Motor neuron (in vitro differentiated cells): Measurements from ENCODE around the gene MCU. TPM values are rescaled to one million over a fixed set of nuclear protein-coding genes. Genes with fewer than 3 reads are reported as not detected.
"Not testable (repeated sequence)": the region's sequence is repeated elsewhere in the genome, so short reads cannot be mapped to it uniquely, and the experiment has no call there.

Experiments
- ATAC-seq, 8 experiments: fragments of 200-7000 bp; cut with Tn5 transposase; replicated peaks in 6 of 8; 2 replicates each; pipeline ENCODE4 v1.8.0; 2021; ENCODE audit warnings: mild to moderate bottlenecking in 8 of 8, moderate library complexity in 8 of 8
- H3K27ac ChIP-seq, 2 donors: fragments of 250-450 bp; sonication (Bioruptor Pico); 2 replicates each; pipeline ENCODE4 v1.9.0; 2021; ENCODE audit warnings: antibody characterized with exemption in 2 of 2, mild to moderate bottlenecking in 2 of 2, moderate library complexity in 1 of 2
- H3K4me1 ChIP-seq, 2 donors: fragments of 250-450 bp; sonication (Bioruptor Pico); replicated peaks in 1 of 2; 2 replicates each; pipeline ENCODE4 v1.6.1; 2021; ENCODE audit warnings: antibody characterized with exemption in 2 of 2, mild to moderate bottlenecking in 2 of 2, moderate library complexity in 1 of 2
- H3K4me3 ChIP-seq, 5 donors: fragments of 250-450 bp; sonication (Bioruptor Pico); 2 replicates each; pipeline ENCODE4 v1.9.0; 2021; ENCODE audit warnings: antibody characterized with exemption in 5 of 5, mild to moderate bottlenecking in 5 of 5, moderate library complexity in 4 of 5
- WGBS, 10 experiments: fragments of 450-650 bp; shearing (Covaris generic); methylation state at CpG; one replicate each; pipeline ENCODE4 v1.0.0; 2022; 5-methylcytosine and 5-hydroxymethylcytosine counted together
- in situ Hi-C, 9 experiments: fragments of 400-800 bp; cut with MboI; loops; one replicate each; pipeline ENCODE4 v1.15.0; 2021; ENCODE audit warnings: low sequenced_read_pairs in 9 of 9, low pct_unique_long_range_greater_than_20kb in 2 of 9; ENCODE audit not compliant: unreplicated experiment in 9 of 9
- total RNA-seq, 8 experiments: library from RNA; unstranded; fragments of 300-600 nt; gene quantifications; 2 replicates each; pipeline versions ENCODE4 v1.2.3 to v1.2.4, GENCODE V29; 2022

Gene MCU
- total RNA-seq, 8 experiments from 2014 or later, result 10.5 to 26.8 (median 17.6) TPM

GRCh38 chr10:72663971-72664370 lies 28.0 kb upstream of the MCU start:
- H3K4me3 ChIP-seq, result no peak overlapping the region
- no peak overlapping the region for H3K27ac ChIP-seq
- H3K4me1 ChIP-seq, result no peaks in the 10 kb centered on the region
- in situ Hi-C loops, result no loop called here
- ATAC-seq, result no peak

- no peak overlapping the region for H3K27ac ChIP-seq
- peak in 3 of 8 experiments; percentile 27 to 93 (median 84) for ATAC-seq
- no peak overlapping the region for H3K4me3 ChIP-seq
- no peaks in the 10 kb centered on the region for H3K4me1 ChIP-seq
- in situ Hi-C loops, result no loop called here
- WGBS, 10 experiments, result 0 to 92% (median 74%) methylated on average over 1 to 4 of the region's 4 CpGs; no CpG with 5 or more reads in 4 of the 10 experiments
These were observed 26.0 kb upstream of the MCU start for GRCh38 chr10:72665925-72666324.

DNA sequence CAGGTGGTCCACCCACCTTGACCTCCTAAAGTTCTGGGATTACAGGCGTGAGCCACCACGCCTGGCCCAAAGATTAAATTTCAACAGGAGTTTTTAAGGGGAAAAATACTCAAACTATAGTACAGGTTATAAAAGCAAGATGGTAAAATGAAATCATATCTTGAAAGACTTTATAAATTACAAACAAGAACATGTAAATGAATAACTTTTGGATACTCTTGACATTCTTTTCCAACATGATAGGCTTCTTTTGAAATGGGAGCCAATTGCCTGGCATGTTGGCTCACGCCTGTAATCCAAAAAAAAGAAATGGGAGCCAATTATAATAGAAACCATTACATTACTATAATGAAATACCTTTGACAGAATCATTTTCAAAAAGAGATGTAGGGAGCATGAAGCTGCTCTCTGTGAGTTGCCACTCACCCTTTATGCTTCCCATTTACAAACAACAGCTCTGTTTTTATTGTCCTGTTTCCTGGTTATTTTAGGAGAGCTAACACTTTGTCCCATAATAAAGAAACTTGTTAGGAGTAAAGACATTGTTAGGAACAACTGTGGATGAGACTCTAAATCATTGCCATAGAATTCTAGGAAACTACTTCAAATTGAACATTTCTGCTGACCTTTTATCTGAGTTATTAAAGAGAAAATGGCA lies 24.6 kb upstream of the MCU start:
- Histone ChIP-seq H3K27ac (no peak overlapping the region), H3K4me1 (peaks cover 0 to under 1% of the 10 kb centered on the region in 2 donors), H3K4me3 (no peak overlapping the region)
- WGBS, 10 experiments, result 20 to 100% (median 96%) methylated on average over 1 to 3 of the region's 3 CpGs; no CpG with 5 or more reads in 3 of the 10 experiments
- ATAC-seq, result no peak
- in situ Hi-C loops, result no loop called here

- Histone ChIP-seq H3K27ac (no peak overlapping the region), H3K4me3 (no peak overlapping the region), H3K4me1 (peaks cover 0 to 6% of the 10 kb centered on the region in 2 donors)
- in situ Hi-C loops, result no loop called here
- WGBS, 10 experiments, result 78 to 100% (median 91%) methylated on average over 1 of the region's 1 CpG; no CpG with 5 or more reads in 2 of the 10 experiments
- no peak for ATAC-seq
These were observed 18.7 kb upstream of the MCU start for GRCh38 chr10:72673280-72673679.

DNA sequence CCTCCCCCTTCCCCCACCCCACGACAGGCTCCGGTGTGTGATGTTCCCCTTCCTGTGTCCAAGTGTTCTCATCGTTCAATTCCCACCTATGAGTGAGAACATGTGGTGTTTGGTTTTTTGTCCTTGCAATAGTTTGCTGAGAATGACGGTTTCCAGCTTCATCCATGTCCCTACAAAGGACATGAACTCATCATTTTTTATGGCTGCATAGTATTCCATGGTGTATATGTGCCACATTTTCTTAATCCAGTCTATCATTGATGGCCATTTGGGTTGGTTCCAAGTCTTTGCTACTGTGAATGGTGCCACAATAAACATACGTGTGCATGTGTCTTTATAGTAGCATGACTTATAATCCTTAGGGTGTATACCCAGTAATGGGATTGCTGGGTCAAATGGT lies 17.8 kb upstream of the MCU start:
- H3K27ac ChIP-seq, ATAC-seq, in situ Hi-C loops, H3K4me1 ChIP-seq, H3K4me3 ChIP-seq: not testable (repeated sequence)
- WGBS, 10 experiments, result no CpG with 5 or more reads among the region's 5 CpGs

GRCh38 chr10:72679838-72680241 lies 12.1 kb upstream of the MCU start:
- 80 to 100% (median 89%) methylated on average over 2 to 4 of the region's 4 CpGs; no CpG with 5 or more reads in 1 of the 10 experiments for WGBS, 10 experiments
- no peak overlapping the region for H3K27ac ChIP-seq
- in situ Hi-C loops, result loop anchor here in 1 of 9 experiments (25.0 kb wide), 2 partner anchors 318 to 382 kb away; partner anchors contain the start of gene DNAJB12
- H3K4me1 ChIP-seq, result peaks cover 0 to 3% of the 10 kb centered on the region in 2 donors
- no peak overlapping the region for H3K4me3 ChIP-seq
- ATAC-seq, result no peak

DNA sequence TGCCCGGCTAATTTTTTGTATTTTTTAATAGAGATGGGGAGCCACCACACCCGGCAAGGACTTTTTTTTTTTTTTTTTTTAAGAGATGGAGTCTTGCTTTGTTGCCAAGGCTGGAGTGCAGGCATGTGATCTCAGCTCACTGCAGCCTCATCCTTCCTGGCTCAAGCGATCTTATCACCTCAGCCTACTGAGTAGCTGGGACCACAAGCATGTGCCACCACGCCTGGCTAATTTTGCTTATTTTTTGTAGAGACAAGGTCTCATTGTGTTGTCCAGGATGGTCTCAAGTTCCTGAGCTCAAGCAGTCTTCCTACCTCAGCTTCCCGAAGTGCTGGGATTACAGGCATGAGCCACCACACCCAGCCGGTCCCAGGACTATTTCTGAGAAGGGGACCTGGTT lies 9.3 kb upstream of the MCU start:
- H3K4me1 ChIP-seq, result no peaks in the 10 kb centered on the region
- peak in 1 of 8 experiments; percentile 20 for ATAC-seq
- in situ Hi-C loops, result loop anchor here in 1 of 9 experiments (25.0 kb wide), 2 partner anchors 320 to 380 kb away; partner anchors contain the start of gene DNAJB12
- WGBS, 10 experiments, result 43 to 100% (median 79%) methylated on average over 1 to 5 of the region's 6 CpGs
- no peak overlapping the region for H3K4me3 ChIP-seq
- H3K27ac ChIP-seq, result no peak overlapping the region

GRCh38 chr10:72685264-72685921 lies 6.5 kb upstream of the MCU start:
- ATAC-seq, result no peak
- H3K27ac ChIP-seq, result no peak overlapping the region
- no peaks in the 10 kb centered on the region for H3K4me1 ChIP-seq
- WGBS, 10 experiments, result 72 to 100% (median 88%) methylated on average over 1 to 6 of the region's 7 CpGs; no CpG with 5 or more reads in 1 of the 10 experiments
- in situ Hi-C loops, result loop anchor here in 1 of 9 experiments (25.0 kb wide), 2 partner anchors 323 to 377 kb away; partner anchors contain the start of gene DNAJB12
- no peak overlapping the region for H3K4me3 ChIP-seq

DNA sequence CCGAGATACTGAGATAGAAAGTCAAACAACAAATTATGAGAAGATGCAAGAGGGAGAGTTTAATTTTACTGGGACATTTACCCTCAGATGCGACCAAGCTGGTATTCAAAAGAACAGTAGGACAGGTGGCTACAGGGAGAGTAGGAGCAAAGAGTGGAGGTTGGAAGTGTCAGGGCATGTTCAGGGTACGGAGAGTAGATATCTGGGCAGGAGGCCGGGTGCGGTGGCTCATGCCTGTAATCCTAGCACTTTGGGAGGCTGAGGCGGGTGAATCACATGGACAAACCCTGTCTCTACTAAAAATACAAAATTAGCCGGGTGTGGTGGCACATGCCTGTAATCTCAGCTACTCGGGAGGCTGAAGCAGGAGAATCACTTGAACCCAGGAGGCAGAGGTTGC lies 5.5 kb upstream of the MCU start:
- not testable (repeated sequence) for H3K27ac ChIP-seq, H3K4me3 ChIP-seq, H3K4me1 ChIP-seq, ATAC-seq
- in situ Hi-C loops, result loop anchor here in 1 of 9 experiments (25.0 kb wide), 2 partner anchors 324 to 376 kb away; partner anchors contain the start of gene DNAJB12
- 84 to 100% (median 90%) methylated on average over 1 to 8 of the region's 8 CpGs; no CpG with 5 or more reads in 1 of the 10 experiments for WGBS, 10 experiments

- in situ Hi-C loops, result loop anchor here in 1 of 9 experiments (25.0 kb wide), 2 partner anchors 325 to 375 kb away; partner anchors contain the start of gene DNAJB12
- Histone ChIP-seq H3K4me1 (no peaks in the 10 kb centered on the region), H3K4me3 (no peak overlapping the region), H3K27ac (no peak overlapping the region)
- WGBS, 10 experiments, result 74 to 100% (median 80%) methylated on average over 1 to 6 of the region's 6 CpGs; no CpG with 5 or more reads in 1 of the 10 experiments
- no peak for ATAC-seq
These were observed 4.9 kb upstream of the MCU start for GRCh38 chr10:72687035-72687434.

- in situ Hi-C loops, result loop anchor here in 1 of 9 experiments (25.0 kb wide), 2 partner anchors 326 to 374 kb away; partner anchors contain the start of gene DNAJB12
- peaks cover 1 to 3% of the 10 kb centered on the region in 2 donors for H3K4me1 ChIP-seq
- no peak for ATAC-seq
- WGBS, 10 experiments, result 0 to 60% (median 20%) methylated on average over 1 to 2 of the region's 2 CpGs; no CpG with 5 or more reads in 1 of the 10 experiments
- H3K4me3 ChIP-seq, result no peak overlapping the region
- H3K27ac ChIP-seq, result no peak overlapping the region
These were observed 3.7 kb upstream of the MCU start for GRCh38 chr10:72688208-72688651.

DNA sequence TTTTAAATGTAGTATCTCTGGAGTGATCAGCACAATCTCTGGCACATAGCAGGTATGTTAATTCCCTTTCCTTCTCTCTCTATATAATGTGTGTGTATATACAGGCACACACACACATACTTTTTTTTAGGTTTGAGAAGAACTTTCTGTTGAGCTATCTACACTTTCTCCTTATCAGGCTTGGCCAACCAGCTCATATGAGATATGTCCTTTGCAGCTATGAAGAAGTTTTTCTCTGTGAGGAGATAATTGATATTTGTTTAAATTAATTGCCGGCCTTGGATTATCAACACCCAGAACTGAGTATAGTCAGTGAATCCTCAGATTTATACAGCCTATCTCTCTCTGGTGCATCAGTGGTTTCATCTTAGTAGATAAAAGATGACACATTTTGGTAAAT lies 2.3 kb upstream of the MCU start:
- in situ Hi-C loops, result loop anchor here in 1 of 9 experiments (25.0 kb wide), 2 partner anchors 327 to 373 kb away; partner anchors contain the start of gene DNAJB12
- no peak for ATAC-seq
- no peak overlapping the region for H3K27ac ChIP-seq
- H3K4me3 ChIP-seq, result no peak overlapping the region
- peaks cover 7 to 8% of the 10 kb centered on the region in 2 donors for H3K4me1 ChIP-seq
- 83 to 100% (median 100%) methylated on average over 1 of the region's 1 CpG; no CpG with 5 or more reads in 2 of the 10 experiments for WGBS, 10 experiments
